Adrenal gland (tissue), 12 donors: ENCODE results near the gene MBD2. TPM values are rescaled to one million over a fixed set of nuclear protein-coding genes. Genes with fewer than 3 reads are reported as not detected.
A peak's percentile ranks its signal among the peaks of the same experiment; 100 is the strongest.

Experiments used
- DNase-seq, 7 donors: peaks; one replicate each; pipeline ENCODE4 v3.0.0-alpha.2; 2019 to 2020
- H3K27ac ChIP-seq, 5 donors: fragments of 200-600 bp; sonication (generic) in 4 of 5; 1 replicate in 3 of 5; 2 replicates in 2 of 5; pipeline versions ENCODE4 v1.5.1 to v1.8.0; 2016 to 2020; ENCODE audit warnings: mild to moderate bottlenecking in 1 of 5
- H3K27me3 ChIP-seq: fragments of 200-600 bp; 2 replicates; pipeline ENCODE4 v1.8.0; 2021
- H3K36me3 ChIP-seq, 2 donors: fragments of 200-600 bp; replicated peaks in 1 of 2; 1 replicate in 1 of 2; 2 replicates in 1 of 2; pipeline versions ENCODE4 v1.5.1 to v1.8.0; 2018 to 2022
- H3K4me1 ChIP-seq, 2 donors: fragments of 200-600 bp; replicated peaks in 1 of 2; 1 replicate in 1 of 2; 2 replicates in 1 of 2; pipeline versions ENCODE4 v1.5.1 to v1.8.0; 2018 to 2021
- H3K4me3 ChIP-seq, 4 donors: fragments of 200-600 bp; sonication (generic) in 3 of 4; one replicate each; pipeline ENCODE4 v1.5.1; 2016 to 2018
- H3K9me3 ChIP-seq, 3 donors: fragments of 200-600 bp; sonication (generic) in 1 of 3; replicated peaks in 1 of 3; 1 replicate in 2 of 3; 2 replicates in 1 of 3; pipeline versions ENCODE4 v1.5.1 to v1.8.0; 2016 to 2021
- CTCF ChIP-seq, 6 experiments: fragments of 450-650 bp in 4 of 6; fragments of 200-600 bp in 2 of 6; sonication (generic) in 1 of 6; IDR thresholded peaks; 1 replicate in 5 of 6; 2 replicates in 1 of 6; pipeline versions ENCODE4 v1.5.1 to v1.8.0; 2016 to 2021; ENCODE audit warnings: antibody characterized with exemption in 6 of 6, mild to moderate bottlenecking in 2 of 6, moderate library complexity in 1 of 6
- POLR2A ChIP-seq, 2 donors: fragments of 450-650 bp; IDR thresholded peaks; one replicate each; pipeline ENCODE4 v1.6.1; 2017; ENCODE audit warnings: antibody characterized with exemption in 2 of 2, mild to moderate bottlenecking in 2 of 2, moderate library complexity in 1 of 2
- WGBS, 4 donors: extraction: QIAGEN DNeasy Blood & Tissue Kit in 2 of 4; methylation state at CpG; one replicate each; pipeline versions ENCODE4 v1.1.5 to v1.1.7; 2013 to 2017; 5-methylcytosine and 5-hydroxymethylcytosine counted together
- intact Hi-C, 2 donors: fragments of 100-400 bp; cut with DNase I; formaldehyde crosslinking; loops; one replicate each; pipeline versions ENCODE4 v1.14.1 to v1.15.0; 2022 to 2023
- polyA plus RNA-seq, 3 donors: library from polyadenylated mRNA; stranded (reverse); fragments of 200-250 nt in 2 of 3; fragments of 350-450 nt in 1 of 3; fragmentation: Illumina TruSeq in 1 of 3; extraction: RNeasy Lipid Tissue Mini Kit (QIAGEN cat#74804) in 1 of 3; gene quantifications; one replicate each; pipeline ENCODE4 v1.2.3, GENCODE V29; 2013 to 2014
- total RNA-seq, 9 donors: library from RNA; depleted of rRNA in 4 of 9; stranded (reverse); fragments of >200 nt in 4 of 9; fragments of 120-200 nt in 1 of 9; fragmentation: NEBNext Ultra II Directional in 1 of 9; extraction: Animal tissue kit (Norgen Biotek cat#: 25700) in 1 of 9; gene quantifications; one replicate each; pipeline versions ENCODE4 v1.1.0 to v1.2.4, GENCODE V29; 2013 to 2023
- donor health status: healthy with polysubstance abuse.
- donor health status: Bipolar disorder and iron deficiency.
- donor health status: DM: yes; HTN: yes; CAD: no.
- donor health status: DM: no; HTN: no; CAD: no.
- donor health status: DM: no; HTN: no; CAD: no.
- donor health status: DM: yes; HTN: yes; CAD: no.

Gene MBD2
- total and polyA plus RNA-seq, 12 donors: 13.5 to 70.8 (median 30.1) TPM

- Histone ChIP-seq H3K9me3 (no peaks in the 10 kb centered on the region), H3K4me3 (no peak overlapping the region), H3K4me1 (peaks cover 6 to 28% of the 10 kb centered on the region in 2 donors), H3K36me3 (no peaks in the 10 kb centered on the region), H3K27me3 (no peaks in the 10 kb centered on the region), H3K27ac (peak overlapping the region in 1 of 5 donors; percentile 15)
- intact Hi-C loops: no loop called here
- DNase-seq: no peak
- 56 to 76% (median 71%) methylated on average over 2 of the region's 2 CpGs for WGBS, 4 donors
- TF ChIP-seq POLR2A (IDR thresholded peaks at IDR 0.05): no peak
- TF ChIP-seq CTCF (IDR thresholded peaks at IDR 0.05): no peak
Observed at GRCh38 chr18:54250846-54251261, 26.4 kb upstream of the MBD2 start.

- Histone ChIP-seq H3K27me3 (no peaks in the 10 kb centered on the region), H3K36me3 (no peaks in the 10 kb centered on the region), H3K9me3 (no peaks in the 10 kb centered on the region), H3K4me1 (peaks cover 0 to 22% of the 10 kb centered on the region in 2 donors), H3K27ac (no peak overlapping the region), H3K4me3 (no peak overlapping the region)
- TF ChIP-seq POLR2A (IDR thresholded peaks at IDR 0.05): no peak
- TF ChIP-seq CTCF (IDR thresholded peaks at IDR 0.05): no peak
- 50 to 65% (median 56%) methylated on average over 9 of the region's 9 CpGs for WGBS, 4 donors
- DNase-seq: no peak
- intact Hi-C loops: no loop called here
Observed at GRCh38 chr18:54247511-54248175, 23.2 kb upstream of the MBD2 start.

GRCh38 chr18:54242327-54242726 lies 17.9 kb upstream of the MBD2 start:
- no peak for DNase-seq
- intact Hi-C loops: no loop called here
- Histone ChIP-seq H3K4me1 (peaks cover 5 to 7% of the 10 kb centered on the region in 2 donors), H3K36me3 (no peaks in the 10 kb centered on the region), H3K9me3 (no peaks in the 10 kb centered on the region), H3K4me3 (no peak overlapping the region), H3K27me3 (no peaks in the 10 kb centered on the region), H3K27ac (no peak overlapping the region)
- 84 to 100% (median 88%) methylated on average over 1 to 19 of the region's 19 CpGs for WGBS, 4 donors
- TF ChIP-seq CTCF (IDR thresholded peaks at IDR 0.05) (no peak), POLR2A (IDR thresholded peaks at IDR 0.05) (no peak)

GRCh38 chr18:54241483-54241882 lies 17.0 kb upstream of the MBD2 start:
- TF ChIP-seq CTCF (IDR thresholded peaks at IDR 0.05) (no peak), POLR2A (IDR thresholded peaks at IDR 0.05) (no peak)
- no peak overlapping the region for H3K4me3 ChIP-seq
- H3K9me3 ChIP-seq: no peaks in the 10 kb centered on the region
- no peak for DNase-seq
- no peak overlapping the region for H3K27ac ChIP-seq
- H3K4me1 ChIP-seq: peaks cover 5 to 7% of the 10 kb centered on the region in 2 donors
- no peaks in the 10 kb centered on the region for H3K36me3 ChIP-seq
- intact Hi-C loops: no loop called here
- 67 to 90% (median 70%) methylated on average over 1 to 4 of the region's 4 CpGs for WGBS, 4 donors
- H3K27me3 ChIP-seq: no peaks in the 10 kb centered on the region
